Central memory CD8-positive, alpha-beta T cell (primary cell): ENCODE data around the gene PVALEF.
"Not testable (repeated sequence)": the region's sequence is repeated elsewhere in the genome, so short reads cannot be mapped to it uniquely, and the experiment has no call there.

Experiments
- ATAC-seq: fragments of 150-1000 bp; cut with Tn5 transposase; replicated peaks from 2 replicates; pipeline ENCODE4 v1.10.0; 2022; ENCODE audit warnings: mild to moderate bottlenecking, moderate FRiP score, moderate number of reproducible peaks; ENCODE audit not compliant: poor library complexity, severe bottlenecking; ENCODE audit errors: extremely low read depth
- DNase-seq, 2 donors: peaks; one replicate each; pipeline ENCODE4 v3.0.0; 2021; ENCODE audit warnings: low spot score in 2 of 2
- H3K27ac Mint-ChIP-seq: one replicate; pipeline ENCODE4 v1.8.0; 2022; ENCODE audit warnings: low read depth, mild to moderate bottlenecking, moderate library complexity, mixed read lengths
- H3K27me3 Mint-ChIP-seq: one replicate; pipeline ENCODE4 v1.8.0; 2022; ENCODE audit warnings: mixed read lengths
- H3K36me3 Mint-ChIP-seq: one replicate; pipeline ENCODE4 v1.8.0; 2022; ENCODE audit warnings: mild to moderate bottlenecking, moderate library complexity, mixed read lengths; ENCODE audit not compliant: insufficient read depth
- H3K4me1 Mint-ChIP-seq: one replicate; pipeline ENCODE4 v1.8.0; 2022; ENCODE audit warnings: mixed read lengths
- H3K4me3 Mint-ChIP-seq: one replicate; pipeline ENCODE4 v1.8.0; 2022; ENCODE audit warnings: mild to moderate bottlenecking, moderate library complexity, mixed read lengths
- H3K9me3 Mint-ChIP-seq: one replicate; pipeline ENCODE4 v1.8.0; 2022; ENCODE audit warnings: mixed read lengths

PVALEF gene

GRCh38 chr17:81219476-81220180, 54.3 kb downstream of the PVALEF start:
- DNase-seq: no peak
- ATAC-seq: no peak
- no peaks in the 10 kb centered on the region for H3K27me3 Mint-ChIP-seq
- H3K4me1 Mint-ChIP-seq: peaks cover 12% of the 10 kb centered on the region
- no peaks in the 10 kb centered on the region for H3K9me3 Mint-ChIP-seq
- no peak overlapping the region for H3K4me3 Mint-ChIP-seq
- no peak overlapping the region for H3K27ac Mint-ChIP-seq
- H3K36me3 Mint-ChIP-seq: peaks cover 5% of the 10 kb centered on the region

DNA sequence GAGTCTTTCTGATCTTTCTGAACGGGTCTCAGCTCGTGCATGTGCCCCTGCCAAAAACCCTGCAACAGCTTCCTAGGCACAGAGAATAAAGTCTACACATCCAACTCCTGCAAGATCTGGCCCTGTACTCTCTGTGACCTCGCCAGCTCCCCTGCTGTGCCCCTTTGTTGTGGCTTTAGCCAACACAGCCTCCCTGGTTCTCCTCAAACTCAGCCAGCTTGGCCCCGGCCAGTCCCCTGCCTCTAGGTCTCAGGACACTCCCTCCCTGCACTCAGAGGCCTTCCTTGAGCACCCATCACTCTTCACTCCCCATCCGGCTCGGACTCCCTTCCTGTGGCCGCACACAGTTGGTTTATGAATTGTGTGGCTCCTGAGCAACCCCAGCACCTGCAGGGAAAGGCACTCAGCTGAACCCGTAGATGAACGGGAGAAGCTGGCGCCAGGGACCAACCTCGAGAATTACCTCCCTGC, 56.1 kb downstream of the PVALEF start:
- H3K27ac Mint-ChIP-seq: no peak overlapping the region
- ATAC-seq: no peak
- no peaks in the 10 kb centered on the region for H3K27me3 Mint-ChIP-seq

GRCh38 chr17:81221842-81222619, 56.7 kb downstream of the PVALEF start:
- H3K27me3 Mint-ChIP-seq: no peaks in the 10 kb centered on the region
- ATAC-seq: no peak
- peaks cover 7% of the 10 kb centered on the region for H3K36me3 Mint-ChIP-seq
- H3K4me1 Mint-ChIP-seq: peaks cover 12% of the 10 kb centered on the region
- no peak for DNase-seq
- H3K4me3 Mint-ChIP-seq: peak overlapping the region; percentile 78
- H3K27ac Mint-ChIP-seq: no peak overlapping the region
- no peaks in the 10 kb centered on the region for H3K9me3 Mint-ChIP-seq

More for the DNA sequence above, 56.1 kb downstream of the PVALEF start:
- Mint-ChIP-seq H3K36me3 (peaks cover 7% of the 10 kb centered on the region), H3K4me1 (peaks cover 12% of the 10 kb centered on the region), H3K9me3 (no peaks in the 10 kb centered on the region), H3K4me3 (peak overlapping the region; percentile 78)
- DNase-seq: no peak

DNA sequence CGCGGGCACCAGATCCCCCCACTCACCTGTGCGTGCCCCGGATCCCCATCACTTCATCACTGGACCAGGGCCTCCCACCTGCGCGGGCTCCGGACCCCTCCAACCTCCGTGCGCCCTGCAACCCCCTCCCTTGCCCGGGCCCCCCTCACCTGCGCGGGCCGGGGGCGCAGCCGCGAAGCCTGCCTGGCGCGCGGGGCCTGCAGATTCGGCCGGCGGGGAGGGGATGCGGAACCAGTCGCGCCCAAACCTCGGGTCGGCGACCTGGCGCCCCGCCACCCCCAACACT, 57.3 kb downstream of the PVALEF start:
- ATAC-seq (no peak), DNase-seq (no peak)
- peaks cover 7% of the 10 kb centered on the region for H3K36me3 Mint-ChIP-seq
- H3K9me3 Mint-ChIP-seq: no peaks in the 10 kb centered on the region
- H3K4me3 Mint-ChIP-seq: peak overlapping the region; percentile 78
- H3K27me3 Mint-ChIP-seq: no peaks in the 10 kb centered on the region
- peaks cover 15% of the 10 kb centered on the region for H3K4me1 Mint-ChIP-seq
- no peak overlapping the region for H3K27ac Mint-ChIP-seq

- Mint-ChIP-seq H3K27me3 (no peaks in the 10 kb centered on the region), H3K4me3 (peak within 1 kb of the TSS; percentile 78), H3K36me3 (peaks cover 7% of the 10 kb centered on the region), H3K9me3 (no peaks in the 10 kb centered on the region), H3K27ac (peak within 1 kb of the TSS; percentile 61), H3K4me1 (peaks cover 18% of the 10 kb centered on the region)
- ATAC-seq (peak; percentile 100), DNase-seq (peak; percentile 98 to 99)
These were observed 57.8 kb downstream of the PVALEF start, which contains the start of gene CEP131 for GRCh38 chr17:81222906-81223761. TSS of gene CEP131 (minus strand) at chr17:81222965. CDS start at chr17:81220056, 2,909 bp downstream.

DNA sequence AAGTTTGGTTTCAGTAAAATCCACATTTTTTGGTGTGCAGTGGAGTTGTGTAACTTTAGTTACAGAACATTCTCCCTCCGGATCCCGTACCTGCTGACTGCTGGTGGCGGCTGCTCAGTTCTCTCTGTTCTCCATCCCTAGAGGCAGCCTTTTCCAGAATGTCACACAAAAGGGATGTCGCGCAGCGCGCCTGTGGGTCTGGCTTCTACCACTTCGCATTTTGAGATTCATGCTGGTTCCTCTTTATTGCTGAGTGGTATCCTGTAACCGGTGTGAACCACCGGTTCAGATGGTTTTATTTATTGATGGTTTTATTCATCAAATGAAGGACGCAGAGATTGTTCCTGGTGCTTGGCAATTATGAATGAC, 58.4 kb downstream of the PVALEF start:
- DNase-seq (no peak), ATAC-seq (no peak)
- Mint-ChIP-seq H3K4me3 (peak overlapping the region; percentile 78), H3K27me3 (no peaks in the 10 kb centered on the region), H3K4me1 (peaks cover 18% of the 10 kb centered on the region), H3K27ac (peak overlapping the region; percentile 61), H3K9me3 (no peaks in the 10 kb centered on the region), H3K36me3 (peaks cover 10% of the 10 kb centered on the region)

- DNase-seq, H3K27ac Mint-ChIP-seq, H3K27me3 Mint-ChIP-seq, H3K4me3 Mint-ChIP-seq, H3K9me3 Mint-ChIP-seq, ATAC-seq: not testable (repeated sequence)
- H3K4me1 Mint-ChIP-seq: peaks cover 28% of the 10 kb centered on the region
- peaks cover 20% of the 10 kb centered on the region for H3K36me3 Mint-ChIP-seq
These were observed 62.3 kb downstream of the PVALEF start for GRCh38 chr17:81227630-81228029.

- Mint-ChIP-seq H3K9me3 (no peaks in the 10 kb centered on the region), H3K4me1 (peaks cover 21% of the 10 kb centered on the region), H3K27ac (no peak overlapping the region), H3K27me3 (no peaks in the 10 kb centered on the region), H3K36me3 (peaks cover 20% of the 10 kb centered on the region), H3K4me3 (no peak overlapping the region)
- DNase-seq (no peak), ATAC-seq (peak; percentile 29)
These were observed 63.1 kb downstream of the PVALEF start for GRCh38 chr17:81228420-81228819.

- Mint-ChIP-seq H3K27me3 (no peaks in the 10 kb centered on the region), H3K4me1 (peaks cover 15% of the 10 kb centered on the region), H3K27ac (peak overlapping the region; percentile 6), H3K9me3 (no peaks in the 10 kb centered on the region), H3K4me3 (no peak overlapping the region), H3K36me3 (peaks cover 20% of the 10 kb centered on the region)
- ATAC-seq (no peak), DNase-seq (no peak)
These were observed 63.7 kb downstream of the PVALEF start for GRCh38 chr17:81228834-81229665.

- peak overlapping the region; percentile 6 for H3K27ac Mint-ChIP-seq
- no peak overlapping the region for H3K4me3 Mint-ChIP-seq
- DNase-seq (no peak), ATAC-seq (no peak)
- H3K27me3 Mint-ChIP-seq: no peaks in the 10 kb centered on the region
- no peaks in the 10 kb centered on the region for H3K9me3 Mint-ChIP-seq
- peaks cover 18% of the 10 kb centered on the region for H3K4me1 Mint-ChIP-seq
- H3K36me3 Mint-ChIP-seq: peaks cover 20% of the 10 kb centered on the region
These were observed 64.3 kb downstream of the PVALEF start for GRCh38 chr17:81229666-81229920.

DNA sequence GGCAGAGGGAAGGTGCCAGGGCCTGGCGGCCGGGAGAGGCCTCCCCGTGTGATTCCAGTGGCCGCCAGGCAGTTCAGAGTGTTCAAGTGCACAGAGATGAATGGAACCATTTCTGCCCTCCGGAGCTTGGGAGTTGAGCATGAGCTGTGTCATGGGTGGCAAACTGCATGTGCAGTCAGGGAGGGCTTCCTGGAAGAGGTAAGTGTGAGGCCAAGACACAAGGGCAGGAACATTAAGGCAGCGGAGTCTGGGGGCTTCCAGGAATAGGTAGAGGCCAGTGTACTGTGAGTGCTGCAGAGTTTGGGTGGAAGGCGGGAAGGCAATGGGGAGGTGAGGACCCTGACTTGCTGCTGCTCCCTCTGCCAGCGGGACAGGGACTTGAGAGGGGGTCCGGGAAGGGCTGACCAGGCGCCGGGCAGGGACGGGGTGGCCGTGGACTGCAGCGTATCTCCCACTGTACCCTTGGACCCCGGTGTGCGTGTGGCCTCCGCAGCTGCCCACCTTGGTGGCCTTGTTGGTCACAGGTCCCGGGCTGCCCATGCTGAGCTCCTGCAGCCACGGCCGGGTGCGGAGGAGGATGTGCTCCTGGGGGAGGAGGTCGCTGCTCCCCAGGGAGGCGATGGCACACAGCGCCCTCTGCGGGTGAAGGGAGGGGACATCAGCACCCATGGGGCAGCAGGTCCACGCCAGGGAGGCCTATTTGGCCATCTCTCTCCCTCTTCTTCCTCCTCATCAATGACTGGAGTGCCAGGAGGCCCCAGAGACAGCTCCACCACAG, 64.9 kb downstream of the PVALEF start:
- H3K27ac Mint-ChIP-seq: peak overlapping the region; percentile 6
- DNase-seq (no peak), ATAC-seq (no peak)
- peaks cover 25% of the 10 kb centered on the region for H3K4me1 Mint-ChIP-seq
- no peak overlapping the region for H3K4me3 Mint-ChIP-seq
- H3K27me3 Mint-ChIP-seq: no peaks in the 10 kb centered on the region
- no peaks in the 10 kb centered on the region for H3K9me3 Mint-ChIP-seq
- peaks cover 19% of the 10 kb centered on the region for H3K36me3 Mint-ChIP-seq
